HG03575 (cell line): ENCODE results near the gene CPB2.

ENCODE experiments used
- ATAC-seq: cut with Tn5 transposase; IDR thresholded peaks from one replicate; pipeline ENCODE4 v1.9.1; 2021; ENCODE audit not compliant: unreplicated experiment, insufficient number of reproducible peaks, low FRiP score; ENCODE audit errors: extremely low read depth

The CPB2 gene

GRCh38 chr13:46104868-46105267, at the start of gene CPB2:
Gene CPB2 (minus strand): TSS chr13:46105033. CDS start chr13:46105009, 24 bp downstream.
- no peak for ATAC-seq

GRCh38 chr13:46154136-46154801, 49.4 kb upstream of the CPB2 start:
- no peak for ATAC-seq

GRCh38 chr13:46152627-46153328, 47.9 kb upstream of the CPB2 start:
- ATAC-seq = no peak

- no peak for ATAC-seq
These were observed 45.4 kb upstream of the CPB2 start for GRCh38 chr13:46150134-46150693.

GRCh38 chr13:46149272-46150133, 44.7 kb upstream of the CPB2 start:
- ATAC-seq = no peak

GRCh38 chr13:46146898-46147297, 42.1 kb upstream of the CPB2 start:
- no peak for ATAC-seq

- ATAC-seq = no peak
These were observed 41.1 kb upstream of the CPB2 start for GRCh38 chr13:46145950-46146349.

- ATAC-seq = no peak
These were observed 40.3 kb upstream of the CPB2 start for GRCh38 chr13:46145135-46145534.

GRCh38 chr13:46143184-46143701, 38.4 kb upstream of the CPB2 start:
- ATAC-seq = no peak

- ATAC-seq = no peak
These were observed 37.9 kb upstream of the CPB2 start for GRCh38 chr13:46142776-46143175.

GRCh38 chr13:46140044-46140443, 35.2 kb upstream of the CPB2 start:
- no peak for ATAC-seq

GRCh38 chr13:46137627-46138317, 32.9 kb upstream of the CPB2 start:
- no peak for ATAC-seq

GRCh38 chr13:46136688-46137087, 31.9 kb upstream of the CPB2 start:
- no peak for ATAC-seq

GRCh38 chr13:46134961-46135522, 30.2 kb upstream of the CPB2 start:
- ATAC-seq = no peak

GRCh38 chr13:46134494-46134893, 29.7 kb upstream of the CPB2 start:
- no peak for ATAC-seq

GRCh38 chr13:46132109-46132508, 27.3 kb upstream of the CPB2 start:
- ATAC-seq = no peak

- no peak for ATAC-seq
These were observed 26.9 kb upstream of the CPB2 start for GRCh38 chr13:46131705-46132104.

- ATAC-seq = no peak
These were observed 25.3 kb upstream of the CPB2 start for GRCh38 chr13:46129955-46130618.
